DOHH2 (cell line): Measurements from ENCODE around the gene INF2.

Experiments used
- H3F3A ChIP-seq: fragments of 200-600 bp; sonication (generic), shearing (Covaris generic); 2 replicates; pipeline ENCODE4 v1.6.0; 2016; ENCODE audit warnings: antibody characterized with exemption, mild to moderate bottlenecking; ENCODE audit not compliant: control insufficient read depth, insufficient read depth
- H3K27ac ChIP-seq: fragments of 200-600 bp; sonication (generic); 2 replicates; pipeline ENCODE4 v1.5.1; 2014; ENCODE audit warnings: low read depth, mild to moderate bottlenecking, low read length, moderate library complexity
- H3K27me3 ChIP-seq: fragments of 200-600 bp; sonication (generic); 2 replicates; pipeline ENCODE4 v1.6.1; 2014; ENCODE audit warnings: mild to moderate bottlenecking, low read length, mixed read lengths; ENCODE audit not compliant: control insufficient read depth
- H3K36me3 ChIP-seq: fragments of 200-600 bp; sonication (generic); 2 replicates; pipeline ENCODE4 v1.6.1; 2014; ENCODE audit warnings: mild to moderate bottlenecking, low read length, moderate library complexity, mixed read lengths; ENCODE audit not compliant: control insufficient read depth
- H3K4me1 ChIP-seq: fragments of 200-600 bp; sonication (generic); 2 replicates; pipeline ENCODE4 v1.6.1; 2014; ENCODE audit warnings: mild to moderate bottlenecking, low read length, mixed read lengths; ENCODE audit not compliant: control insufficient read depth
- H3K4me2 ChIP-seq: fragments of 200-600 bp; sonication (generic); 2 replicates; pipeline ENCODE4 v1.6.0; 2014; ENCODE audit warnings: mild to moderate bottlenecking, low read length, moderate library complexity
- H3K4me3 ChIP-seq: fragments of 200-600 bp; sonication (generic); 2 replicates; pipeline ENCODE4 v1.5.1; 2014; ENCODE audit warnings: mild to moderate bottlenecking, low read length, mixed read lengths
- H3K79me2 ChIP-seq: fragments of 200-600 bp; sonication (generic); 2 replicates; pipeline ENCODE4 v1.6.1; 2014; ENCODE audit warnings: mild to moderate bottlenecking, low read length, mixed read lengths; ENCODE audit not compliant: control insufficient read depth
- H3K9me2 ChIP-seq: fragments of 200-600 bp; sonication (generic); replicated peaks from 2 replicates; pipeline ENCODE4 v1.6.1; 2014; ENCODE audit warnings: mild to moderate bottlenecking, low read length, mixed read lengths; ENCODE audit not compliant: control insufficient read depth
- H3K9me3 ChIP-seq: fragments of 200-600 bp; sonication (generic); 2 replicates; pipeline ENCODE4 v1.6.1; 2014; ENCODE audit warnings: antibody characterized with exemption, low read length, mixed read lengths; ENCODE audit not compliant: control insufficient read depth, insufficient read depth
- H4K20me1 ChIP-seq: fragments of 200-600 bp; sonication (generic); 2 replicates; pipeline ENCODE4 v1.6.0; 2014; ENCODE audit warnings: low read depth, mild to moderate bottlenecking, antibody characterized with exemption, low read length, moderate library complexity; ENCODE audit not compliant: control insufficient read depth, insufficient read depth
- EZH2phosphoT487 ChIP-seq: fragments of 200-600 bp; sonication (generic); IDR thresholded peaks from 2 replicates; pipeline ENCODE4 v1.6.1; 2017; ENCODE audit warnings: borderline replicate concordance, mild to moderate bottlenecking, antibody characterized with exemption, low read length, moderate library complexity, mixed read lengths
- TF ChIP-seq, protein P1 (sequence below): fragments of 200-600 bp; sonication (generic); IDR thresholded peaks from one replicate; pipeline ENCODE4 v1.5.1; 2014; ENCODE audit warnings: antibody characterized with exemption, mild to moderate bottlenecking, low read depth, low read length; ENCODE audit not compliant: poor library complexity, severe bottlenecking

Gene INF2

DNA sequence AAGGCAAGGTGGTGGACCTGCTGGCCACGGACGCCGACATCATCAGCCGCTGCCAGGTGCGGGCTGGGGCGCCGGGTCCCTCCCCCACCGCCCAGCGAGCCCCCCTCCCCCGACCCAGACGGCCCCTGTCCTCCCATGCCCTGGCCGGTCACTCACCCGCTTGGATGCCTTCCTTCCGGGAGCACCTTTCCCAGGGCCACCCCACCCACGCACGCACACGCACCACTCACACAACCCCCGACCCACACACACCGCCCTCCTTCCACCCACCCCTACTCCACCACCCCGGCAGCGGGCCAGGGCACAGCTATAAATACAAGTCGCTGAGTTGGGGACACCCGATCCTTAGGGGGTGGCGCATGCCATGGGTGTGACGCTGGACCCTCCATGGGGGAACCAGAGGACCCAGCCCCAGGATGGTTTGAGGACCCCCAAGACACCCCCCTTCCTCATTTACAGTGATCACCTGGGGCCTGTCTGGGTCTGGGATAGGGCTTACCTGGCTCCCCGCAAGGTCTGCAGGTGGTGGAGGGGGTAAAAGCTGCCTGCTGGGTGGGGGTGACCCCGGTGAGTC, 35.1 kb downstream of the INF2 start:
- Histone ChIP-seq H3K79me2 (no peaks in the 10 kb centered on the region), H3K9me2 (no peaks in the 10 kb centered on the region), H3K27me3 (peaks cover 15% of the 10 kb centered on the region), H3K27ac (no peak overlapping the region), H3K4me3 (peak overlapping the region; percentile 76), H3K9me3 (no peaks in the 10 kb centered on the region), H4K20me1 (no peaks in the 10 kb centered on the region), H3K36me3 (no peaks in the 10 kb centered on the region), H3K4me2 (peak overlapping the region; percentile 74), H3F3A (no peaks in the 10 kb centered on the region), H3K4me1 (peaks cover 11% of the 10 kb centered on the region)
- no peak for TF ChIP-seq EZH2phosphoT487
- TF ChIP-seq, protein P1, sequence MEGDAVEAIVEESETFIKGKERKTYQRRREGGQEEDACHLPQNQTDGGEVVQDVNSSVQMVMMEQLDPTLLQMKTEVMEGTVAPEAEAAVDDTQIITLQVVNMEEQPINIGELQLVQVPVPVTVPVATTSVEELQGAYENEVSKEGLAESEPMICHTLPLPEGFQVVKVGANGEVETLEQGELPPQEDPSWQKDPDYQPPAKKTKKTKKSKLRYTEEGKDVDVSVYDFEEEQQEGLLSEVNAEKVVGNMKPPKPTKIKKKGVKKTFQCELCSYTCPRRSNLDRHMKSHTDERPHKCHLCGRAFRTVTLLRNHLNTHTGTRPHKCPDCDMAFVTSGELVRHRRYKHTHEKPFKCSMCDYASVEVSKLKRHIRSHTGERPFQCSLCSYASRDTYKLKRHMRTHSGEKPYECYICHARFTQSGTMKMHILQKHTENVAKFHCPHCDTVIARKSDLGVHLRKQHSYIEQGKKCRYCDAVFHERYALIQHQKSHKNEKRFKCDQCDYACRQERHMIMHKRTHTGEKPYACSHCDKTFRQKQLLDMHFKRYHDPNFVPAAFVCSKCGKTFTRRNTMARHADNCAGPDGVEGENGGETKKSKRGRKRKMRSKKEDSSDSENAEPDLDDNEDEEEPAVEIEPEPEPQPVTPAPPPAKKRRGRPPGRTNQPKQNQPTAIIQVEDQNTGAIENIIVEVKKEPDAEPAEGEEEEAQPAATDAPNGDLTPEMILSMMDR: no peak

DNA sequence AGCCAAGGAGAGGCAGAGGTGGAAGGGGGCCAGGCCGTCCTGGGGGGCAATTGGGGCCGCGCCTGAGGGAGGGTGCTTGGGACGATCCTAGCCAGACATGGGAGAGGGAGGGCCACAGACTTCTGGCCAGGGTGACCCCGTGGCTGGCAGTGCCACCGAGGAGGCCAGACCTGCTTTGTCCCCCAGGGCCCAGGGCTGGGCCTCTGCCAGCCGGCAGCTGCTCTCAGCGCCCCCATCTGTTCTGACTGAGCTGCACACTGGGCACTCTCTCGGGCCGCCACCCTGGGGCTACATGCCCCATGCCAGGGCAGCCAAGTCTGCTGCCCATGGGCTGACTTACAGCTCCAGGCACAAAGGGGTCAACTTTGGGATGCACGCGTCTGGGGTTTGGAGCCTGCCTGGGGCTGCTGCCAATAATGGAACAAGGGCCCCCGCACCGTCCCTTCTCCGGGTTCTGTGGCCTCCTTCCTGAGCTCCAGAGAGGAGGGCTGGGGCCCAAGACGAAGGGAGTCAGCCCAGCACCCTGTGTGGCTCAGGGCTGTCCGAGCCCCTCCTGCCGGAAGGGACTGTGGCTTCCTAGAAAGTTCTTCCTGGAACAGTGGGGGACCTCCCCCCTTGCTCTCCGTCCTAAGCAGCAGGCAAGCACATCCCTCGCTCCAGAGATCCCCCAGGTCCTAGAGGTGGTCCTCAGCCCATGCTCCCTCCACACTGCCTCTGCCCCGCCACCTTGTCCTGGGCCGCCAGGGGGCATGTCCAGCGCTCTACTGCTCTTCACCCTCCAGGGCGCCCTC, 35.8 kb downstream of the INF2 start:
- Histone ChIP-seq H4K20me1 (no peaks in the 10 kb centered on the region), H3K27me3 (peaks cover 15% of the 10 kb centered on the region), H3K36me3 (no peaks in the 10 kb centered on the region), H3K79me2 (no peaks in the 10 kb centered on the region), H3F3A (no peaks in the 10 kb centered on the region), H3K9me2 (no peaks in the 10 kb centered on the region), H3K4me1 (peaks cover 11% of the 10 kb centered on the region), H3K9me3 (no peaks in the 10 kb centered on the region), H3K27ac (no peak overlapping the region), H3K4me2 (peak overlapping the region; percentile 74; the same call in 1 of the 2 replicates), H3K4me3 (no peak overlapping the region)
- no peak for TF ChIP-seq EZH2phosphoT487
- TF ChIP-seq, protein P1: peak; percentile 52

DNA sequence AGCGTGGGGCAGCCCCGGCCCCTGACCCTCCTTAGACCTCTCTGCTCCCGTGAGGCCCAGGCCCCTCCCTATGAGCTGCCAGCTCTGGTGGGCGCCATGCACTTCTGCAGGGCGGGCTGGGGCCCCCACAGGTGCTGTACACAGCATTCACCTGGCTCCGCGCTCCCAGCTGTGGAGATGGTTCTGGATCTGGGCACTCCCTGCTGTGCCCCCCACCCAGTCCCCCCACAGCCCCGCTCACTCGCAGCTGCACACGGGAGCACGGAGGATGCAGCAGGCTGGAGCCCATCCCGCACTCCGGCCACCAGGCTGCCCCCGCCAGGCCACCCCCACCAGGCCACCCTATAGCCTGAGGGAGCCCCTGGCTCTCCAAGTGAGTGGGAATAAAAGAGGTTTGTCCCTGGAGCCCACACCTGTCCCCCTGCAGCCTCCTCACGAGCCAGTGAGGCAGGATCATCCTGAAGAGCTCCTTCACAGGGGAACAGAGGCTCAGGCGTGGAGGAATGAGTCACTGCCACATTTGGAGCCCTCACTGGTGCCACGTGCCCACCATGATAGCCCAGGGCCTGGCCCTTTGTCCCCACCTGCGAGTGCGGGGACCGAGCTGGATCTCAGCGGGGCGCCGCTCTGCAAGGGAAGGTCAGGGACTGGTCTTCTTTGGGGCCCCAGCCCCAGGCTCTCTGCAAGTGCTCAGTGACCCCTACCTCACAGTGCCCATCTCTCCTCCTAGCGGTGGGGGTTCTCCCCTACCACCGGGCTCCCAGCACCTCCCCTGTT, 36.5 kb downstream of the INF2 start:
- no peaks in the 10 kb centered on the region for H3F3A ChIP-seq
- H3K27ac ChIP-seq: no peak overlapping the region
- no peaks in the 10 kb centered on the region for H3K9me2 ChIP-seq
- H3K79me2 ChIP-seq: no peaks in the 10 kb centered on the region
- no peak for TF ChIP-seq EZH2phosphoT487
- TF ChIP-seq, protein P1: no peak
- H4K20me1 ChIP-seq: no peaks in the 10 kb centered on the region
- no peak overlapping the region for H3K4me3 ChIP-seq
- H3K4me2 ChIP-seq: no peak overlapping the region
- H3K27me3 ChIP-seq: peaks cover 15% of the 10 kb centered on the region
- no peaks in the 10 kb centered on the region for H3K36me3 ChIP-seq
- no peaks in the 10 kb centered on the region for H3K9me3 ChIP-seq
- peaks cover 11% of the 10 kb centered on the region for H3K4me1 ChIP-seq
